Heart left ventricle (tissue), 13 donors: ENCODE results near the gene AFF1.

ENCODE experiments used
- CTCF ChIP-seq, 12 donors: fragments of 200-600 bp; sonication (generic) in 4 of 12; IDR thresholded peaks; one replicate each; pipeline versions ENCODE4 v1.5.0 to v1.8.0; 2018 to 2022; ENCODE audit warnings: antibody characterized with exemption in 12 of 12, mild to moderate bottlenecking in 5 of 12
- POLR2A ChIP-seq, 2 donors: fragments of 450-650 bp; IDR thresholded peaks; one replicate each; pipeline ENCODE4 v1.6.1; 2017; ENCODE audit warnings: antibody characterized with exemption in 2 of 2, mild to moderate bottlenecking in 2 of 2, moderate library complexity in 2 of 2
- donor health status: ischemic (EF 13 %, LVEDD 7.1; RV severe dilation, severe dysfunction).
- donor health status: DM: no; HTN: yes; CAD: no.
- donor health status: DM: no; HTN: no; CAD: no.
- donor health status: ischemic (EF 25% LVEDD 6.9; RV normal size, moderate dysfunction).
- donor health status: ischemic (EF 25% LVEDD 5.7; RV mildly dilated, moderate dysfunction).
- donor health status: ischemic (EF 35%, LVEDD 5.7; RV mildly dilated, moderate dysfunction).
- donor health status: nonischemic (EF 11% LVEDD 7.7; RV severe dilation, severe dysfunction).
- donor health status: DM: yes; HTN: yes; CAD: no.
- donor health status: PGD.
- donor health status: ischemic (EF 29% LVEDD 5.4; RV normal size, mild dysfunction).
- donor health status: nonischemic (EF 23%, LVEDD 6.1; RV moderate dilation, normal function).

- TF ChIP-seq CTCF (IDR thresholded peaks at IDR 0.05) (no peak), POLR2A (IDR thresholded peaks at IDR 0.05) (no peak)
Observed at GRCh38 chr4:86894455-86894854, 40.4 kb upstream of the AFF1 start.
